GM12878 (cell line): ENCODE data around the gene CCL14.

Experiments
- CREB1 ChIP-seq: IDR thresholded peaks from 2 replicates; pipeline ENCODE4 v1.6.1; 2012; ENCODE audit warnings: low read depth, mild to moderate bottlenecking, inconsistent platforms
- FOS ChIP-seq: IDR thresholded peaks from 3 replicates; pipeline ENCODE4 v1.6.1; 2011; ENCODE audit warnings: borderline replicate concordance; ENCODE audit not compliant: insufficient read length; ENCODE audit errors: extremely low read depth
- KLF5 ChIP-seq: fragments of 450-650 bp; IDR thresholded peaks from 2 replicates; pipeline ENCODE4 v1.6.1; 2014; ENCODE audit warnings: mild to moderate bottlenecking; ENCODE audit not compliant: partially characterized antibody
- PAX5 ChIP-seq: IDR thresholded peaks from 2 replicates; pipeline ENCODE4 v1.6.1; 2011; ENCODE audit warnings: low read depth, low read length, borderline replicate concordance
- RELA ChIP-seq: fragments of 450-650 bp; IDR thresholded peaks from 2 replicates; pipeline ENCODE4 v1.8.0; 2014; ENCODE audit warnings: borderline replicate concordance; ENCODE audit not compliant: partially characterized antibody
- SP1 ChIP-seq: IDR thresholded peaks from one replicate; pipeline ENCODE4 v1.6.1; 2011; ENCODE audit warnings: low read depth, low read length
- USF2 ChIP-seq: IDR thresholded peaks from 2 replicates; pipeline ENCODE4 v1.6.1; 2011; ENCODE audit warnings: low read depth, low read length, improper control_type of control experiment, borderline replicate concordance
- ZNF207 ChIP-seq: fragments of 450-650 bp; IDR thresholded peaks from 2 replicates; pipeline ENCODE4 v1.6.1; 2014; ENCODE audit warnings: antibody characterized with exemption, mild to moderate bottlenecking, borderline replicate concordance
- TF ChIP-seq, protein P1 (sequence below), 3 experiments: IDR thresholded peaks in 2 of 3; conservative IDR thresholded peaks in 1 of 3; 2 replicates each; pipeline ENCODE4 v1.5.1; 2011; ENCODE audit warnings: low read depth in 3 of 3, low read length in 3 of 3, mild to moderate bottlenecking in 3 of 3, control low read depth in 2 of 3, moderate library complexity in 2 of 3, inconsistent platforms in 1 of 3, mixed read lengths in 1 of 3; ENCODE audit not compliant: control insufficient read depth in 2 of 3, insufficient read depth in 1 of 3; ENCODE audit errors: extremely low read depth in 1 of 3
- TF ChIP-seq, protein P2 (sequence below): fragments of 450-650 bp; conservative IDR thresholded peaks from 2 replicates; pipeline ENCODE4 v1.6.1; 2017; ENCODE audit warnings: mild to moderate bottlenecking, moderate library complexity
- TF ChIP-seq, protein P3 (sequence below): IDR thresholded peaks from 2 replicates; pipeline ENCODE4 v1.6.1; 2012; ENCODE audit warnings: mild to moderate bottlenecking, low read depth, low read length

- TF ChIP-seq, protein P1, sequence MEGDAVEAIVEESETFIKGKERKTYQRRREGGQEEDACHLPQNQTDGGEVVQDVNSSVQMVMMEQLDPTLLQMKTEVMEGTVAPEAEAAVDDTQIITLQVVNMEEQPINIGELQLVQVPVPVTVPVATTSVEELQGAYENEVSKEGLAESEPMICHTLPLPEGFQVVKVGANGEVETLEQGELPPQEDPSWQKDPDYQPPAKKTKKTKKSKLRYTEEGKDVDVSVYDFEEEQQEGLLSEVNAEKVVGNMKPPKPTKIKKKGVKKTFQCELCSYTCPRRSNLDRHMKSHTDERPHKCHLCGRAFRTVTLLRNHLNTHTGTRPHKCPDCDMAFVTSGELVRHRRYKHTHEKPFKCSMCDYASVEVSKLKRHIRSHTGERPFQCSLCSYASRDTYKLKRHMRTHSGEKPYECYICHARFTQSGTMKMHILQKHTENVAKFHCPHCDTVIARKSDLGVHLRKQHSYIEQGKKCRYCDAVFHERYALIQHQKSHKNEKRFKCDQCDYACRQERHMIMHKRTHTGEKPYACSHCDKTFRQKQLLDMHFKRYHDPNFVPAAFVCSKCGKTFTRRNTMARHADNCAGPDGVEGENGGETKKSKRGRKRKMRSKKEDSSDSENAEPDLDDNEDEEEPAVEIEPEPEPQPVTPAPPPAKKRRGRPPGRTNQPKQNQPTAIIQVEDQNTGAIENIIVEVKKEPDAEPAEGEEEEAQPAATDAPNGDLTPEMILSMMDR (IDR thresholded peaks at IDR 0.05 in 2 of 3, conservative IDR thresholded peaks at IDR 0.05 in 1 of 3; ENCODE audit: control insufficient read depth in 2 of 3, extremely low read depth in 1 of 3, insufficient read depth in 1 of 3, low read depth in 3 of 3, low read length in 3 of 3), result no peak
- TF ChIP-seq CREB1, result no peak
- no peak for TF ChIP-seq RELA
- no peak for TF ChIP-seq KLF5
- TF ChIP-seq, protein P2, sequence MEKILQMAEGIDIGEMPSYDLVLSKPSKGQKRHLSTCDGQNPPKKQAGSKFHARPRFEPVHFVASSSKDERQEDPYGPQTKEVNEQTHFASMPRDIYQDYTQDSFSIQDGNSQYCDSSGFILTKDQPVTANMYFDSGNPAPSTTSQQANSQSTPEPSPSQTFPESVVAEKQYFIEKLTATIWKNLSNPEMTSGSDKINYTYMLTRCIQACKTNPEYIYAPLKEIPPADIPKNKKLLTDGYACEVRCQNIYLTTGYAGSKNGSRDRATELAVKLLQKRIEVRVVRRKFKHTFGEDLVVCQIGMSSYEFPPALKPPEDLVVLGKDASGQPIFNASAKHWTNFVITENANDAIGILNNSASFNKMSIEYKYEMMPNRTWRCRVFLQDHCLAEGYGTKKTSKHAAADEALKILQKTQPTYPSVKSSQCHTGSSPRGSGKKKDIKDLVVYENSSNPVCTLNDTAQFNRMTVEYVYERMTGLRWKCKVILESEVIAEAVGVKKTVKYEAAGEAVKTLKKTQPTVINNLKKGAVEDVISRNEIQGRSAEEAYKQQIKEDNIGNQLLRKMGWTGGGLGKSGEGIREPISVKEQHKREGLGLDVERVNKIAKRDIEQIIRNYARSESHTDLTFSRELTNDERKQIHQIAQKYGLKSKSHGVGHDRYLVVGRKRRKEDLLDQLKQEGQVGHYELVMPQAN, result no peak
- TF ChIP-seq SP1, result no peak
- TF ChIP-seq PAX5, result no peak
- TF ChIP-seq, protein P3, sequence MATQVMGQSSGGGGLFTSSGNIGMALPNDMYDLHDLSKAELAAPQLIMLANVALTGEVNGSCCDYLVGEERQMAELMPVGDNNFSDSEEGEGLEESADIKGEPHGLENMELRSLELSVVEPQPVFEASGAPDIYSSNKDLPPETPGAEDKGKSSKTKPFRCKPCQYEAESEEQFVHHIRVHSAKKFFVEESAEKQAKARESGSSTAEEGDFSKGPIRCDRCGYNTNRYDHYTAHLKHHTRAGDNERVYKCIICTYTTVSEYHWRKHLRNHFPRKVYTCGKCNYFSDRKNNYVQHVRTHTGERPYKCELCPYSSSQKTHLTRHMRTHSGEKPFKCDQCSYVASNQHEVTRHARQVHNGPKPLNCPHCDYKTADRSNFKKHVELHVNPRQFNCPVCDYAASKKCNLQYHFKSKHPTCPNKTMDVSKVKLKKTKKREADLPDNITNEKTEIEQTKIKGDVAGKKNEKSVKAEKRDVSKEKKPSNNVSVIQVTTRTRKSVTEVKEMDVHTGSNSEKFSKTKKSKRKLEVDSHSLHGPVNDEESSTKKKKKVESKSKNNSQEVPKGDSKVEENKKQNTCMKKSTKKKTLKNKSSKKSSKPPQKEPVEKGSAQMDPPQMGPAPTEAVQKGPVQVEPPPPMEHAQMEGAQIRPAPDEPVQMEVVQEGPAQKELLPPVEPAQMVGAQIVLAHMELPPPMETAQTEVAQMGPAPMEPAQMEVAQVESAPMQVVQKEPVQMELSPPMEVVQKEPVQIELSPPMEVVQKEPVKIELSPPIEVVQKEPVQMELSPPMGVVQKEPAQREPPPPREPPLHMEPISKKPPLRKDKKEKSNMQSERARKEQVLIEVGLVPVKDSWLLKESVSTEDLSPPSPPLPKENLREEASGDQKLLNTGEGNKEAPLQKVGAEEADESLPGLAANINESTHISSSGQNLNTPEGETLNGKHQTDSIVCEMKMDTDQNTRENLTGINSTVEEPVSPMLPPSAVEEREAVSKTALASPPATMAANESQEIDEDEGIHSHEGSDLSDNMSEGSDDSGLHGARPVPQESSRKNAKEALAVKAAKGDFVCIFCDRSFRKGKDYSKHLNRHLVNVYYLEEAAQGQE, result no peak
- TF ChIP-seq FOS, result no peak
- no peak for TF ChIP-seq USF2
- no peak for TF ChIP-seq ZNF207
Measured at GRCh38 chr17:36004594-36005108, 18.1 kb upstream of the CCL14 start.
